Renal cortex interstitium (tissue), 11 donors: ENCODE results near the gene PCSK6. TPM values are rescaled to one million over a fixed set of nuclear protein-coding genes. Genes with fewer than 3 reads are reported as not detected.
A peak's percentile ranks its signal among the peaks of the same experiment; 100 is the strongest.
"Not testable (repeated sequence)": the region's sequence is repeated elsewhere in the genome, so short reads cannot be mapped to it uniquely, and the experiment has no call there.

Experiments used
- DNase-seq, 11 donors: peaks; one replicate each; pipeline ENCODE4 v3.0.0-alpha.2; 2013; ENCODE audit warnings: low read depth in 9 of 11, low spot score in 4 of 11; ENCODE audit errors: extremely low read depth in 1 of 11
- polyA plus RNA-seq, 3 donors: library from polyadenylated mRNA; unstranded; fragments of 120-200 nt; gene quantifications; one replicate each; pipeline ENCODE4 v1.2.1, GENCODE V29; 2013; ENCODE audit not compliant: insufficient read length in 3 of 3

PCSK6 gene
- polyA plus RNA-seq, 3 donors: 7.2 to 8.4 (median 8.3) TPM

DNA sequence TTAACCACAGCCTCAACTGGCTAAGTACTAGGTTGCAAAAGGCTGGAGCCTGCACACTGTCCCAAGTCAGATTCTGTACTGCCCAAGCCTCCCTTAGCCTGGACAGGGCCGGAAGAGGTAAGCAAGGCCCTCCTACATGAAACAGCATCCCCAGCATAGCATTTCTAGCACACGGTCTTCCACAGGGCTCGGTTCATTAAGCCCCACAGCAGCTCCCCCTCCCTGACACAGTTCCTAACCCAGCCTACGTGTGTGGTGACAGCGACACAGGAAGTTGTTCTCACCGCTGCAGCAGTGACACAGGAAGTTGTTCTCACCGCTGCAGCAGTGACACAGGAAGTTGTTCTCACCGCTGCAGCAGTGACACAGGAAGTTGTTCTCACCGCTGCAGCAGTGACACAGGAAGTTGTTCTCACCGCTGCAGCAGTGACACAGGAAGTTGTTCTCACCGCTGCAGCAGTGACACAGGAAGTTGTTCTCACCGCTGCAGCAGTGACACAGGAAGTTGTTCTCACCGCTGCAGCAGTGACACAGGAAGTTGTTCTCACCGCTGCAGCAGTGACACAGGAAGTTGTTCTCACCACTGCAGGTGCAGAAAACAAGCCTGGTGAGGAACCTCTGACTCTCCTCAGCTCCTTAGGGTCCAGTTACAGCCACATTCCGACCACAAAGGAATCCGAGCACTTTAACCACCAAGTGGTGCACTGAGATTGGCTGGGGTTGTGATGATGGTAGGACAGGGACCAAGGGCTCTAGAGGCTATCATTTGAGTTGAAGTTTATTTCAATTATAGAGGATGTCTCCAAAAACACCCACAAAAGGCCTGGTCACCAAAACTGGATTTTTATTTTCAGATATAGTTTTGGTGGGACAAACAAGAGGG lies 155.4 kb downstream of the PCSK6 start:
- not testable (repeated sequence) for DNase-seq

DNA sequence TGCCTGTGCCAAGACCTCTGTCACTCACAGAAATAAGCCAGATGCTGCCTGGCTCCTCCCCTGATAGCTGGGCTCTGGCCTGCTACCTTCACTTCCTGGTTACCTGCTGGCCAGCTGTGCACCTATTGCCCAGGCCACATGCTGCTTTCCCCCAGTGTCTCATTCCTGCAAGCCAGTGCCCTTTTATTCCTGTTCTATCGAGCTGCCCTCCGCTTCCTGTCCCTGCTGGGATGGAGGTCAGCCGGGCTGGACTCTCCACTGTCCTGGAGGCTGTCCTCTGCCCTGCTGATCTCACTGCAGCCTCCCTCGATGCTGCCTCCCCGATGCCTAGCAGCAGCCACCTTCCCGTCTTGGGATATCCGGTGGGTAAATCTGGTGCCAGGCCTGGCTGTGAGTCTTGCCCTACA lies 157.4 kb downstream of the PCSK6 start:
- DNase-seq: no peak

DNA sequence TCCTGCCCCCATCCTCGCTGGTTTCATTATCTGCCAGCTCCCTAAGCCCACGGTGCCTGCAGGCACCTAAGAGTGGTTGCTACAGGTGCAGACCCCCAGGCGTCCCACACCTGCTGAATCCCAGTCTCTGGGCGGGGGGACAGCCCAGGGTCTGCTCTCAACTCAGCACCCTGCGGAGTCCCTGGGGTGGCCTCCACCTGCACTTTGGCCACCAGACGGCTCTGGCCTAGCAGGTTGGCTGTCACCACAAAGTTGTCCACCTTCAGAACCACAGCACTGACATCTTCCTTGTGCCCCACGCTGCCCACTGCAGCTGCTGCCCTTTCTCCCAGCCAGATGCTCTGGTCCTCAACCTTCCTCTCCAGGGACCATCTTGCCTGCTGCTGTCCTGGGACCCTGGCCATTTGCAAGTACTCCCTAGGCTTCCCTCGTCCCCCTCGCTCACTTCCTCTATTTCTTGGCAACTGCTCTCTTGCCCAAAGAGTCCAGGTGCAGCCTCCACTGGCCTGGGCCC lies 159.6 kb downstream of the PCSK6 start:
- no peak for DNase-seq

DNA sequence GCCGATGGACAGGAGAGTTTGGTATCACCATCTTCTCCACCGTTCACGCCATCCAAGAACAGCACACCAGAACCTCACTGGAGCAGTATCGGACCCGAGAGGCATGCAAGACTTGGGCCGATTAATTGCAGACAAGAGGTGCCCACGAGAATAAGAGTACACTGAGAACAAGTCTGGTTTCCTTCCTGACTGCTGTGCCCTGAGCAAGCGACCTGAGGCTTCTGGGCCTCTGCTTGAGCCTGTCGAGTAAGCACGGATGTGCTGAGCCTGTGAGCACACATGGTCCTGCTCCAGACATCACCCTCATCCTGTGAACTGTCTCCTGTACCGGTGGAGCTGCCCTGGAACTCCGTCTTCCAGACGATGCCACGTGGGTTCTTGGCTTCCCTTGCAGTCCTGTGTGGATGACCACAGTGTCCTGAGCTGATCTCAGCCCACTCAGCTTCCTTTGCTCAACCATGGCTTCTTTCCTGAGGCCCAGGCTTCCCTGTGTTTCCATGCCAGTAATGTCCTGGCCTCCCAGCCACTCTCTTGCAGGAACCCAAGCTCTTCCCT lies 160.1 kb downstream of the PCSK6 start:
- DNase-seq: no peak

- no peak for DNase-seq
Observed at GRCh38 chr15:101328001-101328400, 161.5 kb downstream of the PCSK6 start.

- no peak for DNase-seq
Observed at GRCh38 chr15:101327147-101327740, 162.3 kb downstream of the PCSK6 start.

GRCh38 chr15:101326462-101327146 lies 162.9 kb downstream of the PCSK6 start:
- DNase-seq: no peak

DNA sequence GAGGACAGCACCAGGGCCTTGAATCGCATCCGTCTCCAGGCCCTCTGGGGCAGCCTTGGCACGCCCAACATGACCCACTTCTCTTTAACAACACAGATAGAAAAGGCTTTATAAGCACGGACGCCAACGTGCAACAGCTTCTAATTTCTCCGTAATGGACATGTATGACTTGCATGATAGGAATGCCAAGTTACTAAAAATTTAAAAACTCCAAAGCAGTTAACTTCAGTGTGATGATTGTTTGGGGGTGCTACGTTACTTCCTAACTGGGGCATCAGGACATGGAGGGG lies 163.5 kb downstream of the PCSK6 start:
- DNase-seq: no peak

- no peak for DNase-seq
Observed at GRCh38 chr15:101325263-101326025, 164.1 kb downstream of the PCSK6 start.

DNA sequence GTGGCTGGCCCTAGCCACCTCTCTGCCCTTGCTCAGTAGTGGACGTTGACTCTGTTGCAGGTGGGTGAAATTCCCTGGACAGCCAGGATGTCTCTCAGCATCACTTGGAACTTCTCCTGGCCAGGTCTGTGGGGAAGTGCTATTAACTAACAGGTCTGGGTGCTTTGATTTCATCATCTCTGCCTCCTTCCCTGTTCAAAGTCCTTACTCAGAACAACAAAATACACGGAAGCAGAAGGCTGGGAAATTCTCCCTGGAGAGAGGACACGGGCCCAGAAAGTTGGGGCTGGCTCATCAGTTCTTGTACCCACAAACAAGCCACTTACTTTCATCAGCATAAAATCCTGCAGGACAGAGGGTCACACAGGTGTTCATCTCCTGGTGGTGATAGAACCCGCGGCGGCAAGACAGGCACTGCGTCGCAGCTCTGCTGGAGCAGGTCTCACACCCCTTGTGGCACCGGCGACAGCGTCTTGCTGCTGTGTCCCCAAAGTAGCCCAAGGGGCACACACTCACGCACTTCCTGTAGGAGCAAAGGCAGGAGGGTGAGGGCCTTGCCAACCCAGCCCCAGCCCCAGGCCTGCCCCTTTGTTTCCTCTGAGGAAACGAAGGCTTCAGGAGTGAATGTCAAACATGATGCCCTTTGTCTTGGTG lies 164.9 kb downstream of the PCSK6 start:
- no peak for DNase-seq

- no peak for DNase-seq
Observed at GRCh38 chr15:101323793-101324523, 165.5 kb downstream of the PCSK6 start.

DNA sequence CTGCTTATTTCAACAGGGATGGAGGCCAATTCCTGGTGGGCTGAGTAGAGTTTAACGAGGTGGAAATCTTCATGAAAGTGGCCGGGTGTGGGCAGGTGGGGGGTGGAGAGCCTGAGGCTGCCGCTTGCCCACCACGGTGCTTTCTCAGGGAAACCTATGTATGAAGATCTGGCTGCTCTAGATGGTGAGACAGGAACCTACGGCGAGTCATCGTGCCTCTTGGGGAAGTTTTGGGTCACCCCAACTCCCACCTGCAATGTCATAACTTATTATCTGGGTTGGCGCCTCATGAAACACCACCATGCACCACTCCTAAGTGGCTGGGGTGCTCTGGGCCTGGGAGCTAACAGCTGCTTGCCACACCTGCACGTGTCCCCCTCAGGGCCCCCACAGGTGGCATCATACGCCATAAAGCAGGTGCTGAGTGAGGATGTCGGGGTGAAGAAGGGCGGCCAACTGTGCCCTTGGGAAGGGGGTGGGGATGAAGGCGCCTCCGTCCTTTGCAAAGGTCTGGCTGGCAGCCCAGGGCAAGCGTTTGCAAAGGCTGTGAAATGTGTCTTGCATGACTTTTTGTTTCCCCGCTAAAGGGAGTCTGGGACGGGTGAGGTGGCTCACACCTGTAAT lies 166.5 kb downstream of the PCSK6 start:
- no peak for DNase-seq

DNA sequence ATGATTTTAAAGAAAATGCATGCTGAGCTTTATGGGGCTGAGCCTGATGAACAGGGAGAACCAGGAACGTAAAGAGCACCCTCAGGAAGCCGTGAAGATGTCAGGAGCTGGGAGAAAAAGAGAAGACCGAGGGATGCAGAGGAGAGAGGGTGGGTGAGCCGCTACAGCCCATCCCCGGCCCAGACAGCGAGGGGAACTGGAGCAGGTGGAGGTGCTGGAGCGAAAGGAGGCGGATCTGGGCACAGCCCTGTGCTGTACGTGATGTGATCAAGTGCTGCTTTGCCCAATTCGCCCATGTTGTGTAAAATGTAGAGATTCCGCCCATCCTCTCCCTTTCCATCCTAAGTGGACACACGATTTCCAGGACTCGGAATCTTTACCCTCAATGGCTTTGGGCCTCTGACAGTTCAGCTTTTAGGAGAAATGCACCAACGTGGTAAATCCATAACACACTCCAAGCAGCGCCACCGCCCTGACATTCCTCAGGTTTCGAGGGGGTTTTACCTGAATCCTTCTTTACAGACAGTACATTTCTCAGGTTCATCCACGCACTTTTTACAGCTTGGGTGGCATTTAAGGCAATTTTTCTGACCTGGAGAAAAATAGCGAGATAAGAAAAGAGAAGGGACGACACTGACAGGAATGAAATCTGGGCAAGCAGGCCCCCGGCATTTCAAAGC lies 167.4 kb downstream of the PCSK6 start:
- DNase-seq: no peak

DNA sequence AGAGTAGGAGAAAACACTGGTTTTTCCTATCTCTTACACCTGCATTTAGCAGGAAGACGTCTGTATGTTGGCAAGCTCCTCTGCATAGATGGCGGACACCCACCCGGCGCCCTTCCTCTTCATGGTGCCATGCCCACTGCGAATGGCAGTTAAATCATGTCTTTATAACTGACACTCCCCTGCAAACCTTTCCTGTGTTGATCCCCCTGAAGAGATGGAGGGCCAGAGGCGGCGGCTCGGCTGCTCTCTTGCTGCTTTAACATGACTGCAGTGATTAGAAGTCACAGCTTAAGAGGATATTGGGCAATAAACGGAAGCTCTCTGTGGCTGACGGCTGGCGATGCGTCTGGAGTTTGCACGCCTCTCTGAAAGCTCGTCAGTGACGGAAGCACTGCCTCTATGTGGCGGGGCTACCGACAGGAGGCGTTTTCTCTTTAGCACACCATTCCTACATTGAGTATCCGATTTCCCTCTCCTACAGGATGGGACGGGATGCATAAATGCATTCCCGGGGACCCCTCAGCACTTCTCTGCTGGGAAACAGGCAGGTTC lies 168.9 kb downstream of the PCSK6 start:
- peak in 8 of 11 donors; percentile 13 to 36 (median 24) for DNase-seq

GRCh38 chr15:101318839-101319238 lies 170.7 kb downstream of the PCSK6 start:
- DNase-seq: no peak

DNA sequence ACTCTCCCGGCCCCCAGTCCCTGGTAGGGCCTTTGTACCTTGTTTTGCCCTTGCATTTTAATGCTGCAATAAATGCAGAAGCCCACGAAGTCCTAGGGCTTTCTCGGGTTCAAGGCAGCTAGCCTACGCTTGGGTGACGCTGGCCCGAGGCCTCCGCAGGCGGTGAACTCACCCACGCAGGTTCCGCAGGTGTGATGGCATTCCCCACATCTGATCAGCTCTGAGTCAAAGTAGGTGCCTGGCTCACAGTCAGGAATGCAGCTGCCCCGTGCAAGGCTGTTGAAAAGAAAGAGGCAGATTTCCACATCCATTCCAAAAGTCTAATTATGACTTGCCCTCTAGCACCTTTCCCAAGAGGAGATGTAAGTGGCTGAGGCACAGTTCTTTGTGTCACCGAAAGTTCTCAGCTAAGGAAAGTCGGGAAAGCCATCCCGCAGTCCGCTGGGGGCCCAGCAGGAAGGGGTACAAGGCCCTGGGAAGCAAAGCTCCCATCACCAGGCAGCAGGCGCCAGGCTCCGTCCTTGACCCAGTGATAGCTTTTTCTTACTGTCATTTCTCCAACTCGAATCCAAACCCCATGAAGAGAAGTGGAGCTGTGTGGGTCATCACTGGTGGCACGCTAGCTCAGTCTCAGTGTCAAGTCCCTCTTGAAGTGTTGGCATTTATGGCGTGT lies 171.2 kb downstream of the PCSK6 start:
- no peak for DNase-seq
